Muscle layer of colon (tissue), 2 donors: Measurements from ENCODE around the gene SARS2.

ENCODE experiments used
- H3K27ac ChIP-seq: one replicate; pipeline ENCODE4 v1.7.0; 2013; ENCODE audit warnings: low read depth, mild to moderate bottlenecking, low read length, moderate library complexity
- H3K27me3 ChIP-seq, 2 donors: one replicate each; pipeline ENCODE4 v1.7.0; 2013; ENCODE audit warnings: low read length in 2 of 2, mild to moderate bottlenecking in 2 of 2; ENCODE audit not compliant: insufficient read depth in 2 of 2, control insufficient read depth in 1 of 2
- H3K36me3 ChIP-seq: one replicate; pipeline ENCODE4 v1.7.0; 2013; ENCODE audit warnings: mild to moderate bottlenecking, low read length; ENCODE audit not compliant: insufficient read depth
- H3K4me1 ChIP-seq: one replicate; pipeline ENCODE4 v1.7.0; 2013; ENCODE audit warnings: mild to moderate bottlenecking, low read length; ENCODE audit not compliant: insufficient read depth
- H3K4me3 ChIP-seq, 2 donors: one replicate each; pipeline ENCODE4 v1.7.0; 2013; ENCODE audit warnings: low read length in 2 of 2, low read depth in 1 of 2, mild to moderate bottlenecking in 1 of 2, moderate library complexity in 1 of 2
- H3K9ac ChIP-seq: one replicate; pipeline ENCODE4 v1.7.0; 2013; ENCODE audit warnings: low read length
- H3K9me3 ChIP-seq: one replicate; pipeline ENCODE4 v1.7.0; 2013; ENCODE audit warnings: mild to moderate bottlenecking, low read length
- donor health status: abdominal sarcoma.
- donor health status: Adenocarcinoma of cecum.

Gene SARS2

GRCh38 chr19:38964738-38965137 lies 34.2 kb upstream of the SARS2 start:
- Histone ChIP-seq H3K27ac (no peak overlapping the region), H3K9ac (no peak overlapping the region), H3K27me3 (no peaks in the 10 kb centered on the region), H3K4me1 (no peaks in the 10 kb centered on the region), H3K9me3 (no peaks in the 10 kb centered on the region), H3K36me3 (peaks cover 5% of the 10 kb centered on the region), H3K4me3 (no peak overlapping the region)

DNA sequence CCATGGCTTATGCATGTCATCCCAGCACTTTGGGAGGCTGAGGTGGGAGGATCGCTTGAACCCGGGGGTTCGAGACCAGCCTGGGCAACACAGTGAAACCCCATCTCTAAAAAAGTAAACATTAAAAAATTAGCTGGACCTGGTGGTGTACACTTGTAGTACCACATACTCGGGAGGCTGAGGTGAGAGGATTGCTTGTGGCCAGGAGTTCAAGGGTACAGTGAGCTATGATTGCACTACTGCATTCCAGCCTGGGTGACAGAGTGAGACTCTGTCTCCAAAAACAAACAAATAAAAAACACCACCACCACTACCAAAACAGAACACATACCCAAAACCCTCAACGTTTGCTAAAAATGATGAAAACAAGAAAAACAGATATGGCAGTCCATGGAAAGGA lies 29.1 kb upstream of the SARS2 start:
- Histone ChIP-seq H3K36me3 (no peaks in the 10 kb centered on the region), H3K9me3 (no peaks in the 10 kb centered on the region), H3K27me3 (no peaks in the 10 kb centered on the region), H3K27ac (no peak overlapping the region), H3K4me3 (no peak overlapping the region), H3K9ac (no peak overlapping the region), H3K4me1 (no peaks in the 10 kb centered on the region)

DNA sequence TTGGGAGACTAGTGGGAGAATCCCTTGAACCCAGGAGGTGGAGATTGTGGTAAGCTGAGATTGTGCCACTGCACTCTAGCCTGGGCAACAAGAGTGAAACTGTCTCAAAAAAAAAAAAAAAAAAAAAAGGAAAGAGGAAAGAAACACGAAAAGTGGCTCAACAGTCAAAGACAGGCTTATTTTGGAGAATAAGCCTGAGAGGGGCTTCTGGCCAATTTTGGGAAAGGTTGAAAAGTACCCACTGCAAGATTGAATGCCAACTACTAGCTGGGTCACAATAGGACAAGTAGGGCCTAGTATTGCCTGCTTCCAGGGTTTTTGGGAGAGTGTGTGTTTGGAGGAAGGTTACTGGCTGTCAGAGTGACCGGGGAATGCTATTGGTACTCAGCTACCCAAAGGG lies 27.7 kb upstream of the SARS2 start:
- H3K9ac ChIP-seq = no peak overlapping the region
- H3K36me3 ChIP-seq = no peaks in the 10 kb centered on the region
- no peaks in the 10 kb centered on the region for H3K4me1 ChIP-seq
- H3K27ac ChIP-seq = no peak overlapping the region
- H3K9me3 ChIP-seq = no peaks in the 10 kb centered on the region
- H3K4me3 ChIP-seq = no peak overlapping the region
- no peaks in the 10 kb centered on the region for H3K27me3 ChIP-seq

DNA sequence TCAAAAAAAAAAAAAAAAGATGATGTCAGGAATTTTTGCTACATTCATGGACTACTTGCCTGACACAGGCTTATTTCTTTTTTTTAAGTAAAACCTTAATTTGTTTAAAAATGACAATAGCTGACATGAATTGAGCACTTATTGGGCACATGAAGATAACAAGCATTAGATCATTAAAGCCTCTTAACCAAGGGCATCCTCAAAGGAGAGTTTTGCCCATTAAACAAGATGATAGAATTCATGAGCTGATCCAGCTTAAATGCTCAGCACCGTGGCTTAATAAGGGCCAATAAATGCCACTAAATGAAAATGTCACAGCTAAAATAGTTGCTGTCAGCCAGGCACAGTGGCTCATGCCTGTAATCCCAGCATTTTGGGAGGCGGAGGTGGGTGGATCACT lies 25.7 kb upstream of the SARS2 start:
- Histone ChIP-seq H3K27me3 (no peaks in the 10 kb centered on the region), H3K27ac (no peak overlapping the region), H3K4me3 (no peak overlapping the region), H3K36me3 (peaks cover 5% of the 10 kb centered on the region), H3K9me3 (no peaks in the 10 kb centered on the region), H3K9ac (no peak overlapping the region), H3K4me1 (no peaks in the 10 kb centered on the region)

DNA sequence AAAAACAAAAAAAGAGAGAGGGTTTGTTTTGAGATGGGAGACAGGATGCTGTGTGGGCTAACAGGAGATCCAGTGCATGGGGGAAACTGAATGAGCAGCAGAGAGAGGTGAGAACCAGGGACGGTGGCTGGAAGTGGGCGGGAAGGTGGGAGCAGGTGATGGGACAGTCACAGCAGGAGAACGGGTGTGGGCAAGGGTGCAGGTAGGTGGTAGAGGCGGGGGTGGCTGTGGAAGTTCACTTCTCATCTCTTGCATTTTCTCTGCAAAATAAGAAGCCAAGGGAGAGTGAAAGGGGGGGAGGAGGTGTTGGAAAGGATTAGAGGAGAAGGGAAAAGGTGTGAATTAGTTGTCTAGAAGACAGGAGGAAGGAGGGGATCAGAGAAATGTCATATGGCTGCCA lies 23.1 kb upstream of the SARS2 start:
- no peaks in the 10 kb centered on the region for H3K27me3 ChIP-seq
- H3K27ac ChIP-seq = no peak overlapping the region
- no peak overlapping the region for H3K9ac ChIP-seq
- peaks cover 5% of the 10 kb centered on the region for H3K36me3 ChIP-seq
- peaks cover 7% of the 10 kb centered on the region for H3K4me1 ChIP-seq
- H3K4me3 ChIP-seq = no peak overlapping the region
- no peaks in the 10 kb centered on the region for H3K9me3 ChIP-seq

DNA sequence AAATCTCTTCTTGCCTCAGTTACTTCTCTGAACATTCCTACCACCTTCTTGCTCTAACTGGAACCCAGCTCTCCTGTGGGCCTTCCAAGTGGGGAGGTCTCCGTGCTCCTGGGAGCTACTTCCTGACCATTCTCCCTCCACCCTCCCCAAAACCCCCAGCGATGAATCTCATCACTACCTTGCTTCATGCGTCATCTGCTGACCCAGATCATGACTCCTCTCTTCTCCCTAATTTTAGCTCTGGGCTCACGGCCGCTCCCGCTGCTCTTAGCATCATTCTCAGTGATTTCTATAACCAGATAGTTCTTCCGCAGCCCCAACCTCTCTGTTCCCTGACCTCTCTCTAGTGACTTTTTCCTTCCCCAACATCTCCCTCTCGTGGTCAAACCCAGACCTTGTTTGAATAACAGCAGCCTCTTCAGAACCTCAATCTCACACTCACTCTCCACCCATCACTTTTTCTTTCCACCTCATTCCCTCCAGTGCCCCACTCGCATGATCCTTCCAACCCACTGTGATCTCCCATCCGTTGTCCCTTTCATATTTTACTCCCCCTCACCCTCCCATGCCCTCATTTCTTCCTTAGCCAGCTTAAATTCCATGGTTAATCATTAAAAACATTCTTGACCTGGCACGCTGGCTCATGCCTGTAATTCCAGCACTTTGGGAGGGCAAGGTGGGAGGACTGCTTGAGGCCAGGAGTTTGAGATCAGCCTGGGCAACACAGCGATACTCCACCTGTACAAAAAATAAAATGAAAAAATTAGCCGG lies 22.0 kb upstream of the SARS2 start:
- no peak overlapping the region for H3K9ac ChIP-seq
- H3K4me3 ChIP-seq = no peak overlapping the region
- no peaks in the 10 kb centered on the region for H3K9me3 ChIP-seq
- no peak overlapping the region for H3K27ac ChIP-seq
- H3K4me1 ChIP-seq = peaks cover 7% of the 10 kb centered on the region
- peaks cover 5% of the 10 kb centered on the region for H3K36me3 ChIP-seq
- no peaks in the 10 kb centered on the region for H3K27me3 ChIP-seq

GRCh38 chr19:38951187-38951586 lies 20.6 kb upstream of the SARS2 start:
- Histone ChIP-seq H3K9ac (no peak overlapping the region), H3K27me3 (no peaks in the 10 kb centered on the region), H3K27ac (no peak overlapping the region), H3K9me3 (no peaks in the 10 kb centered on the region), H3K4me3 (no peak overlapping the region), H3K4me1 (peaks cover 7% of the 10 kb centered on the region), H3K36me3 (peaks cover 14% of the 10 kb centered on the region)

- no peaks in the 10 kb centered on the region for H3K27me3 ChIP-seq
- no peak overlapping the region for H3K9ac ChIP-seq
Measured at GRCh38 chr19:38949580-38950367, 19.2 kb upstream of the SARS2 start.

GRCh38 chr19:38946229-38947010 lies 15.9 kb upstream of the SARS2 start:
- H3K9ac ChIP-seq = no peak overlapping the region
- H3K4me3 ChIP-seq = no peak overlapping the region
- no peak overlapping the region for H3K27ac ChIP-seq
- peaks cover 23% of the 10 kb centered on the region for H3K36me3 ChIP-seq
- no peaks in the 10 kb centered on the region for H3K27me3 ChIP-seq
- peaks cover 7% of the 10 kb centered on the region for H3K4me1 ChIP-seq
- H3K9me3 ChIP-seq = no peaks in the 10 kb centered on the region

More at GRCh38 chr19:38949580-38950367, 19.2 kb upstream of the SARS2 start:
- no peak overlapping the region for H3K27ac ChIP-seq
- H3K36me3 ChIP-seq = peaks cover 23% of the 10 kb centered on the region
- H3K9me3 ChIP-seq = no peaks in the 10 kb centered on the region
- H3K4me1 ChIP-seq = peaks cover 7% of the 10 kb centered on the region
- H3K4me3 ChIP-seq = peak overlapping the region; percentile 26 to 27

DNA sequence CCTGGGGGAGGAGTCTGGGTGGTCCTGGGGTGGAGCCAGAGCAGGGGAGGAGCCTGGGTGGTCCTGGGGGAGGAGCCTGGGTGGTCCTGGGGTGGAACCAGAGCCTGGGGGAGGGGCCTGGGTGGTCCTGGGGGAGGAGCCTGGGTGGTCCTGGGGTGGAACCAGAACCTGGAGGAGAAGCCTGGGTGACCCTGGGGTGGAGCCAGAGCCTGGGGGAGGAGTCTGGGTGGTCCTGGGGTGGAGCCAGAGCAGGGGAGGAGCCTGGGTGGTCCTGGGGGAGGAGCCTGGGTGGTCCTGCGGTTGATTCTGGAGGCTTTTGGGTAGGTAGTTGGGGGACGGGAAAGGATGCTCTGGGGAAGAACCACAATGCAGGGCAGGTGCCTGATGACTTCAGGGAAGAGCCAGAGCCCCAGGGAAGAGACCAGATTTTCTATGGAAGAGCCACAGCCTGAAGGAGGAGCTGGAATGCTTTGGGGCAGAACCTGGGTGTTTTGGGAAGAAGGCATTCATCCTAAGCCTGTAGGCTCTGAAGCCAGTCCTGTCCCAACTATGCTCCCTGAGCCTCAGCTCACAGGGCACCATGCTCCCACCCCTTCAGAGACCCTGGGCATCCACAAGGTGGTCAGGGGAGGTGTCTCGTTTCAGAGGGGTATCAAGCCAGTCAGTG lies 15.1 kb upstream of the SARS2 start:
- Histone ChIP-seq H3K27ac (no peak overlapping the region), H3K4me3 (no peak overlapping the region), H3K9ac (no peak overlapping the region), H3K4me1 (peaks cover 7% of the 10 kb centered on the region), H3K27me3 (no peaks in the 10 kb centered on the region), H3K36me3 (peaks cover 23% of the 10 kb centered on the region), H3K9me3 (no peaks in the 10 kb centered on the region)

DNA sequence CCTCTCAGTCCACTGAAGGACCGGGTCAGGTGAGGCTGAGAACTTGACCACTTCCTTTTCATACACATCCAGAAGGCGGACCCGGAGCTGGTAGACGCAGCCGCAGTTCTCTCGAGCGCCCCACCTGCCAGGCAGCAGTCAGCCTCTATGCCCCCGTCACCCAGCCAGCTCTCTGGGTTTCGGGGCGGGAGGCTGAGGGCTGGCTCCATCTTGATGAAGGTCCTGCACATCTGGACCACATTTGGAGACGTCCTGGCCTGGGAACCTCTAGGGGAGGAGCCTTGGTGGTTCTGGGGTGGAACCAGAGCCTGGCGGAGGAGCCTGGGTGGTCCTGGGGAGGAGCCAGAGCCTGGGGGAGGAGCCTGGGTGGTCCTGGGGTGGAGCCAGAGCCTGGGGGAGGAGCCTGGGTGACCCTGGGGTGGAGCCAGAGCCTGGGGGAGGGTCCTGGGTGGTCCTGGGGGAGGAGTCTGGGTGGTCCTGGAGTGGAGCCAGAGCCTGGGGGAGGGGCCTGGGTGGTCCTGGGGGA lies 14.5 kb upstream of the SARS2 start:
- Histone ChIP-seq H3K9me3 (no peaks in the 10 kb centered on the region), H3K9ac (no peak overlapping the region), H3K27me3 (no peaks in the 10 kb centered on the region), H3K27ac (no peak overlapping the region), H3K4me1 (peaks cover 2% of the 10 kb centered on the region), H3K36me3 (peaks cover 23% of the 10 kb centered on the region), H3K4me3 (no peak overlapping the region)
